BJ (cell line): ENCODE measurements around the gene TEX2. TPM values are rescaled to one million over a fixed set of nuclear protein-coding genes. Genes with fewer than 3 reads are reported as not detected.

Experiments used
- CTCF ChIA-PET: fragments of 350-600 bp; formaldehyde crosslinking; extraction: SDS; loops from one replicate; lab custom pipeline; 2021; ENCODE audit warnings: antibody characterized with exemption, inconsistent platforms; lab: Yijun Ruan, JAX
- POLR2A ChIA-PET: fragments of 300-600 bp; sonication (Branson Sonifier 250); formaldehyde crosslinking; extraction: SDS; loops from one replicate; lab custom pipeline; 2021; ENCODE audit warnings: antibody characterized with exemption; lab: Charles Lee
- DNase-seq: peaks from one replicate; pipeline ENCODE4 v3.0.0-alpha.2; 2011; ENCODE audit warnings: low read depth
- H3K27me3 ChIP-seq: 2 replicates; pipeline ENCODE4 v1.6.0; 2011; ENCODE audit warnings: low read length; ENCODE audit not compliant: control insufficient read depth, insufficient read depth
- H3K36me3 ChIP-seq: 2 replicates; pipeline ENCODE4 v1.5.1; 2011; ENCODE audit warnings: low read length; ENCODE audit not compliant: control insufficient read depth, insufficient read depth
- H3K4me3 ChIP-seq: 2 replicates; pipeline ENCODE4 v1.5.1; 2011; ENCODE audit warnings: low read depth, mild to moderate bottlenecking, control low read depth, low read length
- polyA plus RNA-seq: library from polyadenylated mRNA; depleted of rRNA; stranded (reverse); fragments of >200 nt; gene quantifications from 2 replicates; pipeline ENCODE4 v1.2.3, GENCODE V29; 2011
- TF ChIP-seq, protein P1 (sequence below): IDR thresholded peaks from 2 replicates; pipeline ENCODE4 v1.5.1; 2011; ENCODE audit warnings: low read depth, mild to moderate bottlenecking, control low read depth, inconsistent platforms, low read length, moderate library complexity; ENCODE audit not compliant: insufficient read depth

TEX2 gene
- polyA plus RNA-seq, 1 experiment, result 35.0 TPM

DNA sequence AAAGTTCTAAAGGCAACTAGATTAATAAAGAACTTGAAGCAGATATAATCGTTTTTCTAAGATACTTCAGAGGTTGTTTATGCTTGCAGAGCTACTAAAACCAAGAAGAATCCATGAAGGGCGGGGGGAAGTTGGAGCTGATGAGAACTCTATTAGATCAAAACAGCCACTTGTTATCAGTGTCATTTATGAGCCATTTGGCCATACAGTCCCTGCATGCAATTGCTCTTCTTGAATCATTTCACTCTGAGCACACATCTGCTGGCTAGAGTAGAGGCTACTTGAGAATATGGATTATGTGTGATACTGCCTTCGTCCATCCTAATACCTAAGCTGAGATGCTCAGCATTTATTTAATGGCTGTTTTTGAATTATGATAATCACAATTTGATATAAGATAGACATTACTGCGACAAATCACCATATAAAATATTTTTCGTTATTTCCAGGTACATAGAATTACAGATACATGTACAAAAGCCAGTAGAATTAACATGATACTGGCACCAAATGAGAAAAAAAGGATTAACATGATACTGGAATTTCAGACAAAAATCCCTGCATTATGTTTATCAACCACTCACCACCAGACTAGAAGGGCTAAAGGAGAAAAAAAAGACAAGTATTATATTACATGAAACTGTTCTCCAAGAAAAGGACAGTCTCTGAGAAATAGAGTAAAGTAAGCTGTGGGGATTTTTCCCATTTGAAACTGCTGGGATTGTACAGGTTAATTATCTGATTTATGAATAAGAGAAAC lies 64.5 kb downstream of the TEX2 start:
- ChIA-PET CTCF (interaction anchor here (0.6 to 1.0 kb wide), 2 partner anchors 42 to 84 kb away, joined by 3 to 5 read pairs; no protein-coding TSS in a partner anchor), POLR2A (no interaction called here)
- Histone ChIP-seq H3K27me3 (no peaks in the 10 kb centered on the region), H3K36me3 (no peaks in the 10 kb centered on the region), H3K4me3 (no peak overlapping the region)
- TF ChIP-seq, protein P1, sequence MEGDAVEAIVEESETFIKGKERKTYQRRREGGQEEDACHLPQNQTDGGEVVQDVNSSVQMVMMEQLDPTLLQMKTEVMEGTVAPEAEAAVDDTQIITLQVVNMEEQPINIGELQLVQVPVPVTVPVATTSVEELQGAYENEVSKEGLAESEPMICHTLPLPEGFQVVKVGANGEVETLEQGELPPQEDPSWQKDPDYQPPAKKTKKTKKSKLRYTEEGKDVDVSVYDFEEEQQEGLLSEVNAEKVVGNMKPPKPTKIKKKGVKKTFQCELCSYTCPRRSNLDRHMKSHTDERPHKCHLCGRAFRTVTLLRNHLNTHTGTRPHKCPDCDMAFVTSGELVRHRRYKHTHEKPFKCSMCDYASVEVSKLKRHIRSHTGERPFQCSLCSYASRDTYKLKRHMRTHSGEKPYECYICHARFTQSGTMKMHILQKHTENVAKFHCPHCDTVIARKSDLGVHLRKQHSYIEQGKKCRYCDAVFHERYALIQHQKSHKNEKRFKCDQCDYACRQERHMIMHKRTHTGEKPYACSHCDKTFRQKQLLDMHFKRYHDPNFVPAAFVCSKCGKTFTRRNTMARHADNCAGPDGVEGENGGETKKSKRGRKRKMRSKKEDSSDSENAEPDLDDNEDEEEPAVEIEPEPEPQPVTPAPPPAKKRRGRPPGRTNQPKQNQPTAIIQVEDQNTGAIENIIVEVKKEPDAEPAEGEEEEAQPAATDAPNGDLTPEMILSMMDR, result no peak
- no peak for DNase-seq

DNA sequence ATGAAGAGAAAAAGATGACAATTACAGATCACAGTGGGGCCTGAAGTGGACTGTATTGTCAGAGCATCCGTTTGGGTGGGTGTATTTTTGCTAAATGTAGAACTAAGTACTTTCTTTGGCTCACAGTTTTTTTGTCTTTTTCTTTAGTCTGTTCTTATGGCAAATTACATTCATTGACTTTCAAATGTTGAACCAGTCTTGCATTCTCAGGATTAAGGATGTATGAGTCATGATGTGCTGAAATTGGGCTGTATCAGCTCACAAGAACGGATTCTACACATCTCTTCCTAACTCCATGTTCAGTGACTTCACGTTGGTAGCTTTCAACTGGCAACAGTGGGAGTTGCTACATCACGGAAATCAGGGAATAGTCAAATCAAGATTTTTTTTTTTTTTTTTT lies 66.5 kb downstream of the TEX2 start:
- no peak overlapping the region for H3K4me3 ChIP-seq
- H3K27me3 ChIP-seq, result no peaks in the 10 kb centered on the region
- TF ChIP-seq, protein P1, result no peak
- CTCF ChIA-PET, result no interaction called here
- POLR2A ChIA-PET, result no interaction called here
- peak; percentile 36 for DNase-seq
- H3K36me3 ChIP-seq, result peaks cover 5% of the 10 kb centered on the region

DNA sequence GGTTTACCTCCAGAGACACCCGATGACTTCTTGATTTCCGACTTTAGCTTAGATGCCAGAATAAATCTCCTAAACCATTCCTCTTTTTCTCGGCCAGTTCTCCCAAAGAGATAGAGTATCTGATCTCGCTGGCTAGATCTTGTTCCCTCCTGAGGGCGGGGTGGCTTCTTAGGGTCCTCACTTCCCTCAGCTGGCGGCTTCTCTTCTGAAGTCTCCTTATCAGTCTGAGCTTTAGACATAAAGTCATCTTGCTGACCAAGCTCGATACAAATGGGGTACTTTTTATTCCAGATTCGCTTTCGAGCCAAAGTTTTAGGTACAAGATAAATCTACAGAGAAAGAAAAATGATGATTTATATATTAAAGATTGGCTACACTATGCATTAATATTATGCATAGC lies 69.5 kb downstream of the TEX2 start:
- CTCF ChIA-PET, result interaction anchor here (1.1 to 1.6 kb wide), 3 partner anchors 14 to 88 kb away, joined by 3 to 4 read pairs (median 4); no protein-coding TSS in a partner anchor
- POLR2A ChIA-PET, result no interaction called here
- no peak for DNase-seq
- Histone ChIP-seq H3K27me3 (no peaks in the 10 kb centered on the region), H3K36me3 (peaks cover 5% of the 10 kb centered on the region), H3K4me3 (no peak overlapping the region)
- TF ChIP-seq, protein P1, result no peak

DNA sequence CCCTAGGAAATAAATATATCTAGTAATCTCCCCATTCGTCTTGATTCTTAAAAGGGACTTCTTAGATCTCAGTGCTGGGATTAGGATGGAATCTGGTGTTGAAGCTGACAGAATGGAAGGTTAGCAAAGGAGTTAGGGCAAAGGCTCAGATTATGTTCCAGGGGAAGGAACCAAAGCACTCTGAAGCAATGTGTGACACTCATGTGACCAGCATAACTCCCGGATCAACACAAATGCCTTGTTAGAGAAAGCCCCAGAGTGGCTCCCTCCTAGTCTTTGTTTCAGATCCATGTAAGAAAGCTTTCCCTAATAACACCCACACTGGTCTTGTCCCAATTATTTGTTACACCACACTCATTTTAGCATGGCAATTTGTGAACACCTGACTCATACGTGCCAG lies 70.5 kb downstream of the TEX2 start:
- Histone ChIP-seq H3K4me3 (no peak overlapping the region), H3K36me3 (peaks cover 5% of the 10 kb centered on the region), H3K27me3 (no peaks in the 10 kb centered on the region)
- POLR2A ChIA-PET, result no interaction called here
- no peak for DNase-seq
- CTCF ChIA-PET, result no interaction called here
- TF ChIP-seq, protein P1, result no peak

DNA sequence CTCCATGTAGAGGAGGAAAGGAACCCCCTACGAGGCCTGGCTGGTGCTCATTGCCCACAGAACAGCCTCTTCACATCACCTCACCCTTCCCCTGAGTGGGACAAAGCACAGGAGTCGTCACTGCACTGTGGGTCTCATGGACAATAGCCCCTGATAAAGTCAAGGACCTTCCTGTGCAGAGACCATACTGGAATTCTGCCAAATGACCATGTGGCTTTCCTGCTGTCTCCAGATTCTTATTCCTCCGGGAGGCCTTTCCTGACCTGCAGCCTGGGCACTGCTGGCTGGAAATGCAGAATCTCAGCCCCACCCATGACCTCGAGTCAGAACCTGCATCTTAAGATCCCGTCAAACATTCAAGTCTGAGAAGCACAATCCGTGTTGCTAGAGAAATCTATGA lies 72.6 kb downstream of the TEX2 start:
- Histone ChIP-seq H3K36me3 (peaks cover 5% of the 10 kb centered on the region), H3K4me3 (no peak overlapping the region), H3K27me3 (no peaks in the 10 kb centered on the region)
- ChIA-PET CTCF (no interaction called here), POLR2A (no interaction called here)
- TF ChIP-seq, protein P1, result no peak
- DNase-seq, result no peak
